Muscle of arm (tissue), 12 donors: ENCODE measurements around the gene PDE10A. TPM values are rescaled to one million over a fixed set of nuclear protein-coding genes. Genes with fewer than 3 reads are reported as not detected.
A peak's percentile ranks its signal among the peaks of the same experiment; 100 is the strongest.

Experiments
- DNase-seq: peaks from one replicate; pipeline ENCODE4 v3.0.0-alpha.2; 2013
- polyA plus RNA-seq, 12 donors: library from polyadenylated mRNA; unstranded; fragments of 120-200 nt; gene quantifications; one replicate each; pipeline ENCODE4 v1.2.1, GENCODE V29; 2013; ENCODE audit not compliant: insufficient read length in 12 of 12

Gene PDE10A
- polyA plus RNA-seq, 12 donors = 6.9 to 13.1 (median 10.4) TPM; not detected in 1

GRCh38 chr6:165679326-165679725 is 16.3 kb upstream of the PDE10A start:
- no peak for DNase-seq

- no peak for DNase-seq
Observed at GRCh38 chr6:165678904-165679303, 15.9 kb upstream of the PDE10A start.

GRCh38 chr6:165678429-165678828 is 15.4 kb upstream of the PDE10A start:
- DNase-seq = no peak

DNA sequence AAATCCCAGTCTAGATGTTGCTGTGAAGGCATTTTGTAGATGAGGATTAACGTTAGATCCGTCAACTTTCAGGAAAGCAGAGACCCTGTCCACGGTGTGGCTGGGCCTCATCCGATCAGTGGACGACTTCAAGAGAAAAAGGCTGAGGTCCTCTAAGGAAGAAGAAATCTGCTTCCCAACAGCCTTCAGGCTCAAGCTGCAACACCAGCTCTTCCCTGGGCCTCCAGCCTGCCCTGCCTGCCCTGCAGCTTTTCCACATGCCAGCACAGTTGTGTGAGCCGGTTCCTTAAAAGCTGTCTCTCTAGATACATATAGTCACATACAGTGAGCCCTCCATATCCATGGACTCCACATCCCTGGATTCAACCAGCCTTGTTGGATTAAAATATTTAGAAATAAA is 14.1 kb upstream of the PDE10A start:
- DNase-seq = no peak

DNA sequence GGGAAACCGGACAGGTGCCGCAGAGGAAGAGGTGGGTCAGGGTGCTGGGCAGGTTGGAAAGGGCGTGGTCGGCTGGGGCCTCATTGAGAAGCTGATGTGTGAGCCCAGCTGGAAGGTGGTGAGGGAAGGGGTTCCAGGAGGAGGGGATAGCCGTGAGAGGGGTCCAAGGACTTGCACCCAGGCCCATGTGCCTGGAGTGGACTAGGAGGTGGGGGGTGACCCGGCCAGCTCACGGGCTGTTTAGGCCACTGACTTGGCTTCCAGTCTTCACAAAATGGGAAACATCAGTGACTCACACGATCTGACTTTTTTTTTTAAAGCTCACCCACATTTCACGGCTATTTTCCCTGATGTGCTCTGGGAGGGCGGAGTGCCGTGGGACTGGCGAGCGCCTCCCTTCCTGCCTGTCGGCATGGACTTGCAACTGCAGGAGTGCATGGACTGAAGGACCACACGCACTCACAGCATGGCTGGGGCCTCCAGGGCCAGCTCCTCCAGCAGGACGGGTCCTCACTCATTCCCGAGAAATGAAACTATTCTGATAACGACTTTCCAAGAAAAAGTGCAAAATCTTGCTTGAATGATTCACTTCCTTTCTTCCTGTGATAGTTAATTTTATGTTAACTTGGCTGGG is 13.5 kb upstream of the PDE10A start:
- no peak for DNase-seq

DNA sequence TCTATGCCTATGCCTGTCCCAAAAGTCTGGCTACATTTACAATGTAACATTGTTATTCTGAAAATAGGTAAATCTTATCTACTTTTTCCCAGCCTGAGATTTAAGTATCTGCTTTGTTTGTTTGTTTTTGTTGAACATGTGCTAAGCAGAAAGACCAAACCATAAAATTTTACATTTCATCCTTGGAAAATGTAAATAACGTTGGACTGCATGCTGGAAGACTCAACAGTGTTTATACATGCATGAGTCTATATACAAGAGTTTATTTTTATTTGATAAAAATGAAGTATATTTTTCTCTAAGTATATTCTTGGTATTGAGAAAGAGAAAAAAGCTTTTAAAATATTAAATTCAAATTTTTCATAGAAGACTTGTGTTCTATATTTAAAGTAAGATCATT is 12.1 kb upstream of the PDE10A start:
- DNase-seq = no peak

DNA sequence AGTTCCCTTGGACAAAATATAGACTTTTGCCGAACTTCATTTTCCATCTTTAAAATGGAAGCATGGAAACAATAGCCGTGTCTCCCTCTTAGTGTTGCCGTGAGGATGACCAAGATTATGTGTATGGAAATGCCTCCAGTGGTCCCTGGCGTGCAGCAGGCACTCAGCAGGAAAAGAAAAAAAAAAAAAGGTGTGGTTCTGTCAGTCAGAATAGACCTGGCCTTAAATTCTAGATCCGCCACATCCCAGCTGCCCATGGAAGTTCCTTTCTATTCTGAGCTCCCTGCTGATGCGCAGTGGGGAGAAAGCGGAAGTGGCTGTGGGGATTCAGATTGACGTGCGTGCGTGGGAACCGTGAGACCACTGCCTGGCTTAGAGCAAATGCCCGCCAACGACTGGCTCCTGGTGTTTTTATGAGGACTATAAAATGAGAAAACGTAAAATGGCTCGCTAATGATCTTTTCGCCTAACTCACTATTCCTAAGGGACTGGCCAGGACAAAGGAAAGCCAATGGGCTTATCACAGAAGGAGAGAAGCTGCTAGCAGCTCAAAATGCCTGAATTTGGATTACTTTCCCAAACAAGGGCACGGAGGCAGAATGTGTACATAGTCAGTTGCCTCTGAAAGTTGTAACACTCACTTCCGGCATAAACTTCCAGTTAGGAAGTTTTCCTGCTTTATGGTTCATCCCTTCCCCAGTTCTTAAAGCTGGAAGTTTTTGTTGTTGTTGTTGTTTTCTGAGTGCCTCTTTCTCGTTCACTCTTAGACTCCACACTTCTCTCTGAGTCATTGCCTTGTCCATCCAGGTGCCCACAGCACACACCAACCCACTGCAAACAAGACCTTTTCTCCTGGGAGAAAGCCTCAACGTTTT is 11.4 kb upstream of the PDE10A start:
- DNase-seq = no peak

DNA sequence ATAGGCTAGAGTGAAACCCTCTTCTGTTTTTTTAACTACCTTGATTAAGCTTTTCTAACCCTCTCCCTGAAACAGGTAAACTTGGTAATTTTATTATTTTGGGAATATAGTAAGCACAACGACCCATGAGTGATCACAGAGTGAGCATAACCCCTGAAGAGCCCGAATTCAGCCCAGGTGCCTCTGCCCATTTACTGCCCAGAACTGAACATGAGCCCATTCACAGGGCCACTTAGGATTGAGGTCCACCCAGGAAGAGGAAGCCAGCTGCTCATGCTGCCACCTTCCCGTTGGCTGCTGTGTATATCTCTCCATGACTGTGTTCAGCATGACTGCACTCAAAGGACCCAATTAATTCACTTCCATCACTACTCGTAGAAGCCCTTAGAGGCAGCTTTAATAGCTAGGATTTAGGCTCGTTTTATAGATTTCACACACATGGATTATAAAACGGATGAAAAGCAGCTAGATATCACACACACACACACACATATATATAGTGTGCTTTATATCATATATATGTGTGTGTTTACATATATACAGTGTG is 8.3 kb upstream of the PDE10A start:
- no peak for DNase-seq

DNA sequence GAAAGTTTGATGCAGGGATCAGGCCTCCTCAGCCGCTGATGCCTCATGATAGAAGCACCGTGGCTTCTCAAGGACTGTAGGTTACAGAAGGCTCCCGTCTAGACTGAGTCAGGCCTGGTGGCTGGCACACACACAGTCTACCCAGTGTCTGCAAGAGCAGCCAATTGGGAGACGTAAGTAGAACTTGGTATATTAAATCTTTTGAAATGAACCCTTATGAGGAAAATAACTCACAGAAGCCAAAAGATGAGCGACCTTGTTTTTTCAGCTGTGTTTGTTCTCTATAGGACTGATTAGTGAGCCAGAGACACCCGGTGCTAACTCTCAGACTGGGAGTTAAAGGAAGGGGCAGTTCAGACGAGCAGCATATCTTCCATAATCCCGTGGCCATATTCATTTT is 5.9 kb upstream of the PDE10A start:
- DNase-seq = no peak

DNA sequence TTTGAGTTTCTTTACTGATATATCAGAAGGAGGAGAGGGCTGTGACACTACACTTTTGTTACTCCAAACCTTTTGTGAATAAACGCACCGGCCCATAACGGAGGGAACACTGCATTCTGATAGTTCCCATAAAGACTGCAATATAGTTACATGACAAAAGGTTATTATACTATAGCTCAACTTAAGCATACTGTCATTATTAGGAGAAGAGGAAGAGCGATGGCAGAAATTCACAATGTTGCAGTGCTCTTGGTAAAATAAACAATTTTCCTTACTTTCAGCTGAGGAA is 2.3 kb upstream of the PDE10A start:
- DNase-seq = no peak

- peak; percentile 32 for DNase-seq
Observed at GRCh38 chr6:165664559-165665383, 1.7 kb upstream of the PDE10A start.

DNA sequence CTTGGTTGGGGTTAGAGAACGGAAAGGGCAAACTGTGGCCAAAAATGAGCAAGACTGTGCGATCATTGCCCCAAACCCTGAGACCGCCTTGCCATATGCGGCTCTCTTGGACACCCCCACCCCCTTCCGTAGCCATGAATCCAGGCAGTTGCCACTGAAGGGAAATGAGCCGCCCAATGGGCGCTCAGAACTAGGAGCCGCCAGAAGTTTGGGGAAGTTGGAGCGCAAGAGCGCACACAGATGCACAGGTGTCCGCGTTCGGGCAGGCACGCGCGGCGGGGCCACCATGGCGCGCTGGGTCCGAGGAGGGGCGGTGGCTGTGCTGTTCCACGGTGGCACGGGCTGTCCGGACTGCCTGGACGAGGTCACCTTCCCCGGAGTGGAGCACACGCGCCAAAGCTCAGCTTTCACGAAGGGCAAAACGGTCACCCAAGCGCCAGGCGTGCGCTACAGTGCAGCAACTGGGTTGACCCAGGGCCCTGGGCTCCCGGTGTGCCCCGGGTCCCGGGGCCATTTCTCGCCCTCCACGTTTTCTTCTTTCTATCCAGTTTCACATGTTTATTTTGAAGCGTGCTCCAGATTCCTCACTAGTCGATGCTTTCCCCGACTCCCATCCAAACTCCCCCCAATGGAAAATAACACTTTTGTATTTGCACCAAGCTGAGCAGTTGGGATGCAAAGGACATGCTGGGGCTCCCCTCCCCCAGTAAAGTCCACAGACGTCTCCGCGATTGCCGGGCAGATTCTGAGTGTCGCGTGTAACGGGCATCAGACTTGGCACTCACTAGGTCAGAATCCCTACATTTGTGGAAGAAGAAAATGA is 906 bp upstream of the PDE10A start:
- DNase-seq = peak; percentile 25

- DNase-seq = peak; percentile 69
Observed at GRCh38 chr6:165663377-165663735, 315 bp upstream of the PDE10A start.

DNA sequence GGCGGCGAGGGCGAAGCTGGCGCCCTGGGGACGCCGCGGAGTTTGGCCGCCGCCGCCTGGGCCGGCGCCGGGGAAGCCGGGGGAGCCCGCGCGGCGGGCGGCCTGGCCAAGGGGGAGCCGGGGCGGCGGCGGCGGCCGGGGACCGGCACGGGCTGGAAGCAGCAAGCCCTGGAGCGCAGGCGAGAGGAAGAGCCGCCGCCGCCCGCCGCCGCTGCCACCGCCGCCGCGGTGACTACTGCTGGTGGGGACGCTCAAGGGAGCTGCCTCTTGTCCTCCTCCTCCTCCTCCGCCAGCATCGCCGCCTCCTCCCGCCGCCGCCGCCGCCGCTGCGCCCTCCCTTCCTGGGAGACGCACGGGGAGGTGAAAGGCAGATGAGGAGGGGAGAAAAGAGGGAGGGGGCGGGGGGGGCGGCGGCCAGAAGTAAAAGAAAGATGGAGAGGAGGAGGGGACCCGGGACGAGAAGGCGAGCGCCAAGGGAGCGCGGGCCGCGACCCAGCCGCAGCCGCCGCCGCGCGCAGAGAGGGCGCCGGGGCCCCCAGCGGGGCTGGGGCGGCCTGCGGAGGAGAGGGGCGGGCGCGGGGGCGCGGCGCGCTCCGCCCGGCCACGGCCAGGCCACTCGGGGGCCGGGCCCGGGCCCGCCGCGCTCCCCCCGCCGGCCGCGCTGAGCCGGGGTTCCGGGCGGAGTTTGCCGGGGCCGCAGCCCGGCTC is 846 bp downstream of the PDE10A start:
- no peak for DNase-seq

GRCh38 chr6:165661664-165662025 is 1.4 kb downstream of the PDE10A start:
- DNase-seq = no peak

DNA sequence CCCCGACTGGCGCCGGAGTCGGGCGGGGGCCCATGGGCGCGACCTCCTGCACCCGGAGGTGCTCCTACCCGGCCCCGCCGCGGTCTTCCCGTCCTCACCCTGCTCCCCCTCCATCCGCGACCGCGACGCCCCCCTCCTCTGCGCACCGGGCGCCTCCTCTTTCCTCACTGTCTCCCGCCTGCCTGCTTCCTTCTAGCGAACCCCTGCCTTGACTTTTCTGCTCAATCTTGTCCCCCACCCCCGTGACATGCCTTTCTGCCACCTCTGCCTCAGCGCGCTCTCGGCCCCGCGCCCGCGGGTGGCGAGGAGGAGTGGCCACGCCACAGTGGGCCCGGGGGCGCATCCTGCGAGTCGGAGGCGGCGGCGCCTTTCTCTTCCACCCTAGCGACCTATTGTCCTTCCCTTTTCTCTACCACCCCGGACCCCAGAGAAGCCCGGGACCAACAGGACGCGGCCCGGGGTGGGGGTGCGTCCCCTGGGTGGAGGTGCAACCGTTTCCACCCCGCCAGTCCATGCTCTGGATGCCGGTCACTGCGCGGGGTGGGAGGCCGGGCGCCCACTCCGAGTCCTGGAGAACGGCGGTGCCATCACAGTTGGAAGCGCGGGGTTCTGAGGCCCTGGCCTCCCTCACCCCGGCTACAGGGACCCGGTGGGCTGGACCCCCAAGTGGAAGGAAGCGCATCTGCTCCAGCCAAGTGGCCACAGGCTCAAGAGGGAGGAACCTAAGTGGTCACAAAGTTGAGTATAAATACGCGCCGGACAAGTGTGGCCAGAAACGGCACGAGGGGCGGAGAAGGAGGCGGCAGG is 2.0 kb downstream of the PDE10A start:
- DNase-seq = peak; percentile 25

DNA sequence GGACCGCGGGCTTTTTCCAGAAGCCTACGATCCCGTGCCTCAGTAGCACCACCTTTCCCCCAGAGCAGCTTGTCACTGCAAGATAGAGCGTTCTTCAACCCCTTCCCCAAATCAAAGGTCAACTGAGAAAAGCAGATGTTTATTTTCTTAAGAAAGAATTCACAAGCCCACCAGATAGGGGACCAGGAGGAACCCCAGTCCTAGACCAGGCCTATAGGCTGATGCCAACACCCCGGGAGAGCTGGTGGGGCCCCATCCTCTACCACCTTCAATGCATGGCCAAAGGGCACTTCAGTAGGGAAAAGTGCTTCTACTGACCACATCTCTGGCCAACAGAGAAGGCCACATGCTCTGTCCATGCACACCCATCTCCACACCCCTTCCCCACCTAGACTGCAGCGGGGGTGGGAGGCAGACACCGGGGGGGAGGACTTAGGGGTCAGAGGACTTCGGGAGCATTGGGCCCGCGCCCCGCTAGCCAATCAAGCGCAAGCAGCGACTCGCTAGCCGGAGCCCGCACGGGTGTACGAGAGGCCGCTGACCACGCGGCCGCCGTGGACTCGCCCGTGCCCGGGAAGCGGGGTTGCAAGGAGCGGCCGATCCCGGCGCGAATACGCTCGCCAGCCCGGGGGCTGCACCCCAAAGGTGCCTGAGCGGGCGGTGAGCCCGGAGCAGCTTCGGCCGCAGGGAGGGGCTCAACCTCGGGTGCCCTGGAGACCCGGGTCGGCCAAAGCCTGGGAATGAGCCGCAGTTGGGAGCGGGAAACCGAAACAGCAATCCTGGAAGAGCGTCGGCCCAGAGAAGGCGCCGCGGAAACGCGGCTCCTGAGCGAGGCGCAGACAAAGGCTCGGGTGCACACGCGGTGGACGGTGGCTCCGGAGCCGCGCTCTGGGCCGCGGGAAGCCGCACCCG is 2.8 kb downstream of the PDE10A start:
- DNase-seq = peak; percentile 37

DNA sequence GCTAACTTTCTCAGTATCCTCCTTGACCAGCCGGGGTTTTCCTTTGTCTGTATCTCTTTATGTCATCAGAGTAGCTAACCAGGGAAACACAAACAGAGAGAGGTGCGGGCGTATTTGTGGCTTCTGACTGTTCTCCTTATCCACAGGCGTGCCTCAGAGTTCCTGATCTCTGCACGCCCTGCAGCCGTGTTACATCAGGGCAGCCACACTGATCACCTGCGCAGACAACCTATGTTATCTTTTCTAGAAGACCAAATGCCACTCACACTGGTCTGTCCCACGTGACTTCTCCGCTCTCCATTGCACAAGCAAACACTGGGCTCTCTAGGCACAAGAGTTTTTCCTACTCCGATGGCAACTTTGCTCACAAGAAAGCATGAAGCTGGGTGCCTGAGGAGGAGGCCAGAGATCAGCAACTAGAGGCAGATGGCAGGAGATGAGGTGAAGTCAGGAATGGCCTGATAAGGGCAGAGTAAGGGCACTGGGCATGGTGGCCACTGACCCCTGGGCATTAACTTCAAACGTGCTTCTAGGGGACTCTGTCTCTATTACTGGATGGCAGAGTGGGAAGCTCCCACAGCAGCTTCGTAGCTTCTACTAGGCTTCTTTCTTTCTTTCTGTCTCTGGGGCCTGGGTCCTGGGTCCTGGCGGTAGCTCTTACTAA is 4.5 kb downstream of the PDE10A start:
- no peak for DNase-seq

GRCh38 chr6:165657325-165657680 is 5.7 kb downstream of the PDE10A start:
- no peak for DNase-seq
